Left cardiac atrium (tissue), 4 donors: ENCODE measurements around the gene AMFR. TPM values are rescaled to one million over a fixed set of nuclear protein-coding genes. Genes with fewer than 3 reads are reported as not detected.
"Not testable (repeated sequence)": the region's sequence is repeated elsewhere in the genome, so short reads cannot be mapped to it uniquely, and the experiment has no call there.

ENCODE experiments used
- ATAC-seq, 2 donors: fragments of 200-7000 bp; cut with Tn5 transposase; one replicate each; pipeline ENCODE4 v1.9.1; 2020; ENCODE audit warnings: mild to moderate bottlenecking in 2 of 2, moderate library complexity in 2 of 2
- DNase-seq: peaks from one replicate; pipeline ENCODE4 v3.0.0-alpha.2; 2020
- intact Hi-C, 2 donors: fragments of 100-400 bp; cut with DNase I; formaldehyde crosslinking; loops; one replicate each; pipeline versions ENCODE4 v1.14.1 to v1.15.1; 2022 to 2023
- total RNA-seq, 2 donors: library from RNA; stranded (reverse); fragmentation: NEBNext Ultra II Directional; extraction: Animal tissue kit (Norgen Biotek cat#: 25700); gene quantifications; one replicate each; pipeline ENCODE4 v1.2.1, GENCODE V29; 2021
- donor health status: DM: no; HTN: yes; CAD: no.
- donor health status: DM: no; HTN: yes; CAD: no; lungs with severe emphysema.
- donor health status: DM: yes; HTN: yes; CAD: no.
- donor health status: Dilated cardiomyopathy.

The AMFR gene
- total RNA-seq, 2 donors from 2014 or later, result 78.6 to 94.4 TPM

- intact Hi-C loops, result no loop called here
- DNase-seq, result no peak
- ATAC-seq, result no peak
These were observed 23.9 kb downstream of the AMFR start for GRCh38 chr16:56401482-56401881.

- no peak for ATAC-seq
- DNase-seq, result no peak
These were observed 24.9 kb downstream of the AMFR start for GRCh38 chr16:56400458-56400857.

GRCh38 chr16:56399486-56399885 is 25.9 kb downstream of the AMFR start:
- ATAC-seq, result no peak
- intact Hi-C loops, result no loop called here

More at GRCh38 chr16:56400458-56400857, 24.9 kb downstream of the AMFR start:
- intact Hi-C loops, result no loop called here

GRCh38 chr16:56399047-56399446 is 26.3 kb downstream of the AMFR start:
- ATAC-seq (no peak), DNase-seq (no peak)
- intact Hi-C loops, result no loop called here

More at GRCh38 chr16:56399486-56399885, 25.9 kb downstream of the AMFR start:
- DNase-seq, result no peak

GRCh38 chr16:56396724-56397123 is 28.6 kb downstream of the AMFR start:
- intact Hi-C loops, ATAC-seq, DNase-seq: not testable (repeated sequence)

- intact Hi-C loops, result no loop called here
These were observed 35.8 kb downstream of the AMFR start for GRCh38 chr16:56389554-56389953.

GRCh38 chr16:56388209-56388608 is 37.1 kb downstream of the AMFR start:
- ATAC-seq, result no peak
- intact Hi-C loops, result no loop called here
- DNase-seq, result no peak

More at GRCh38 chr16:56389554-56389953, 35.8 kb downstream of the AMFR start:
- DNase-seq, result no peak
- peak in 1 of 2 donors; percentile 72 for ATAC-seq

- intact Hi-C loops, result no loop called here
- ATAC-seq (no peak), DNase-seq (no peak)
These were observed 37.9 kb downstream of the AMFR start for GRCh38 chr16:56387396-56387795.

GRCh38 chr16:56384074-56384721 is 41.1 kb downstream of the AMFR start:
- peak in 1 of 2 donors; percentile 43 for ATAC-seq
- DNase-seq, result no peak
- intact Hi-C loops, result no loop called here

GRCh38 chr16:56382901-56383355 is 42.4 kb downstream of the AMFR start:
- ATAC-seq, result peak in 1 of 2 donors; percentile 75
- intact Hi-C loops, result no loop called here
- no peak for DNase-seq

GRCh38 chr16:56382459-56382858 is 42.9 kb downstream of the AMFR start:
- DNase-seq (no peak), ATAC-seq (no peak)
- intact Hi-C loops, result no loop called here

- DNase-seq, ATAC-seq, intact Hi-C loops: not testable (repeated sequence)
These were observed 44.4 kb downstream of the AMFR start for GRCh38 chr16:56380778-56381485.

GRCh38 chr16:56379044-56379443 is 46.3 kb downstream of the AMFR start:
- ATAC-seq, intact Hi-C loops, DNase-seq: not testable (repeated sequence)

- intact Hi-C loops, ATAC-seq, DNase-seq: not testable (repeated sequence)
These were observed 49.6 kb downstream of the AMFR start for GRCh38 chr16:56375792-56376191.

- no peak for DNase-seq
- intact Hi-C loops, result no loop called here
- ATAC-seq, result no peak
These were observed 52.3 kb downstream of the AMFR start for GRCh38 chr16:56373003-56373402.

- DNase-seq (no peak), ATAC-seq (no peak)
- intact Hi-C loops, result no loop called here
These were observed 53.2 kb downstream of the AMFR start for GRCh38 chr16:56372013-56372634.

- no peak for ATAC-seq
- intact Hi-C loops, result no loop called here
These were observed 53.7 kb downstream of the AMFR start for GRCh38 chr16:56371660-56371937.

GRCh38 chr16:56370875-56371659 is 54.3 kb downstream of the AMFR start:
- DNase-seq, result no peak
- peak in 1 of 2 donors; percentile 66 for ATAC-seq
- intact Hi-C loops, result no loop called here

More at GRCh38 chr16:56371660-56371937, 53.7 kb downstream of the AMFR start:
- no peak for DNase-seq

GRCh38 chr16:56370185-56370874 is 55.0 kb downstream of the AMFR start:
- intact Hi-C loops, result no loop called here
- ATAC-seq (no peak), DNase-seq (no peak)
